ENCODE data around the gene SBF2.

- TF ChIP-seq CTCF (IDR thresholded peaks at IDR 0.05) (no peak), POLR2AphosphoS5 (IDR thresholded peaks at IDR 0.05) (no peak), POLR2A (IDR thresholded peaks at IDR 0.05) (no peak)
Measured at GRCh38 chr11:10318527-10318802, 24.4 kb upstream of the SBF2 start.

Measured in gastroesophageal sphincter (tissue), 3 donors.